ENCODE measurements around the gene MAEA. TPM values are rescaled to one million over a fixed set of nuclear protein-coding genes. Genes with fewer than 3 reads are reported as not detected.

The MAEA gene
- total and polyA plus RNA-seq, 2 of the 8 experiments (the other 6 are each of a cell fraction or from before 2014, with no cell fraction given): 75.8 to 133 TPM

DNA sequence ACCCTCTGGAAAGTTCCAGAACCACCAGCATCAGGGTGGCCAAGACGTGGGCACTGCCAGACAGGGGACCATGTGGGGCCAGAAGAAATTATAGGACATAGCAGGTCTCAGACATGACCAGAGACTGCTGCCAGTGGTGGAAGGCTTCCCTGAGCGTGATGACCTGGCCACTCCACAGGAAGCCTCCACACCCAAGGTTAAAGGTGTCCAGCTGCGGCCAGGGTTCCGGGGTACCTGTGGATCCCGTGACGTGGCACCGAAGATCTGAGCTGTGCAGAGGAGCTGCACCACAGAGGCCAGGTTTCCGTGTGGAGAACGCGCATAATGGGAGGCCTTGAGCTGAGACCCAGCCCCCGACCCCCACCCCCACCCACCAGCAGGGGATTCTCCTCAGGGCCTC, 24.3 kb upstream of the MAEA start (continued):
- TF ChIP-seq, protein P1, sequence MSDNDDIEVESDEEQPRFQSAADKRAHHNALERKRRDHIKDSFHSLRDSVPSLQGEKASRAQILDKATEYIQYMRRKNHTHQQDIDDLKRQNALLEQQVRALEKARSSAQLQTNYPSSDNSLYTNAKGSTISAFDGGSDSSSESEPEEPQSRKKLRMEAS (IDR thresholded peaks at IDR 0.05): no peak
- TF ChIP-seq BRCA1 (IDR thresholded peaks at IDR 0.05; ENCODE audit: low read depth, low read length) (no peak), NANOG (IDR thresholded peaks at IDR 0.05; ENCODE audit: insufficient read depth, low read depth, low read length, poor library complexity, severe bottlenecking) (no peak), TBP (IDR thresholded peaks at IDR 0.05; ENCODE audit: low read depth, low read length) (no peak), HDAC2 (IDR thresholded peaks at IDR 0.05; ENCODE audit: borderline replicate concordance in 1 of 2, low read depth in 2 of 2, low read length in 2 of 2) (no peak)

Measured in H1 (cell line).